ENCODE results near the gene CYP2W1.

Gene CYP2W1

GRCh38 chr7:1012004-1012715, 29.2 kb downstream of the CYP2W1 start:
- H3K4me1 ChIP-seq = peaks cover 0 to 36% (median 5%) of the 10 kb centered on the region in 4 donors

GRCh38 chr7:1012716-1013095, 29.7 kb downstream of the CYP2W1 start:
- Histone ChIP-seq H3K27me3 (no peaks in the 10 kb centered on the region), H3K4me1 (peaks cover 0 to 36% (median 5%) of the 10 kb centered on the region in 4 donors), H3K36me3 (peaks cover 7 to 35% (median 30%) of the 10 kb centered on the region in 3 donors), H3K9me3 (no peaks in the 10 kb centered on the region), H3K4me3 (no peak overlapping the region), H3K27ac (no peak overlapping the region)
- intact Hi-C loops (cut with DNase I; ENCODE audit: low total_unique reads) = no loop called here
- TF ChIP-seq CTCF (IDR thresholded peaks at IDR 0.05) = no peak
- no peak for DNase-seq

More at GRCh38 chr7:1012004-1012715, 29.2 kb downstream of the CYP2W1 start:
- Histone ChIP-seq H3K4me3 (no peak overlapping the region), H3K9me3 (no peaks in the 10 kb centered on the region), H3K36me3 (peaks cover 7 to 35% (median 30%) of the 10 kb centered on the region in 3 donors), H3K27ac (no peak overlapping the region), H3K27me3 (no peaks in the 10 kb centered on the region)
- TF ChIP-seq CTCF (IDR thresholded peaks at IDR 0.05) = no peak
- intact Hi-C loops (cut with DNase I; ENCODE audit: low total_unique reads) = no loop called here
- no peak for DNase-seq

- Histone ChIP-seq H3K27ac (no peak overlapping the region), H3K4me1 (peaks cover 0 to 39% (median 5%) of the 10 kb centered on the region in 4 donors), H3K36me3 (peaks cover 7 to 35% (median 28%) of the 10 kb centered on the region in 3 donors), H3K27me3 (no peaks in the 10 kb centered on the region), H3K9me3 (no peaks in the 10 kb centered on the region), H3K4me3 (no peak overlapping the region)
- intact Hi-C loops (cut with DNase I; ENCODE audit: low total_unique reads) = no loop called here
- no peak for TF ChIP-seq CTCF (IDR thresholded peaks at IDR 0.05)
- no peak for DNase-seq
These were observed 30.6 kb downstream of the CYP2W1 start for GRCh38 chr7:1013581-1013980.

GRCh38 chr7:1014681-1015080, 31.7 kb downstream of the CYP2W1 start:
- Histone ChIP-seq H3K27ac (no peak overlapping the region), H3K9me3 (no peaks in the 10 kb centered on the region), H3K36me3 (peaks cover 1 to 32% (median 28%) of the 10 kb centered on the region in 3 donors), H3K4me3 (no peak overlapping the region), H3K27me3 (no peaks in the 10 kb centered on the region), H3K4me1 (peaks cover 0 to 43% (median 5%) of the 10 kb centered on the region in 4 donors)
- no peak for DNase-seq
- TF ChIP-seq CTCF (IDR thresholded peaks at IDR 0.05) = no peak
- intact Hi-C loops (cut with DNase I; ENCODE audit: low total_unique reads) = no loop called here

GRCh38 chr7:1015196-1016121, 32.5 kb downstream of the CYP2W1 start:
- H3K4me3 ChIP-seq = no peak overlapping the region
- TF ChIP-seq CTCF (IDR thresholded peaks at IDR 0.05) = no peak
- no peaks in the 10 kb centered on the region for H3K9me3 ChIP-seq
- H3K27ac ChIP-seq = no peak overlapping the region
- no peak for DNase-seq
- no peaks in the 10 kb centered on the region for H3K27me3 ChIP-seq
- H3K4me1 ChIP-seq = peaks cover 0 to 43% (median 5%) of the 10 kb centered on the region in 4 donors
- intact Hi-C loops (cut with DNase I; ENCODE audit: low total_unique reads) = no loop called here
- peaks cover 0 to 34% (median 32%) of the 10 kb centered on the region in 3 donors for H3K36me3 ChIP-seq
